Spleen (tissue), 11 donors: ENCODE measurements around the gene CWC15. TPM values are rescaled to one million over a fixed set of nuclear protein-coding genes. Genes with fewer than 3 reads are reported as not detected.

ENCODE experiments used
- DNase-seq: peaks from one replicate; pipeline ENCODE4 v3.0.0-alpha.2; 2020
- H3K27ac ChIP-seq, 8 donors: fragments of 200-600 bp; sonication (generic) in 7 of 8; 1 replicate in 4 of 8; 2 replicates in 4 of 8; pipeline versions ENCODE4 v1.5.0 to v1.8.0; 2016 to 2021; ENCODE audit warnings: inconsistent platforms in 4 of 8, mild to moderate bottlenecking in 4 of 8, moderate library complexity in 1 of 8
- H3K27me3 ChIP-seq, 7 donors: fragments of 200-600 bp; sonication (generic) in 6 of 7; replicated peaks in 1 of 7; 1 replicate in 4 of 7; 2 replicates in 3 of 7; pipeline versions ENCODE4 v1.5.0 to v1.8.0; 2016 to 2021; ENCODE audit warnings: inconsistent platforms in 3 of 7, mild to moderate bottlenecking in 1 of 7
- H3K36me3 ChIP-seq, 6 donors: fragments of 200-600 bp; sonication (generic) in 5 of 6; 1 replicate in 4 of 6; 2 replicates in 2 of 6; pipeline versions ENCODE4 v1.5.0 to v1.8.0; 2016 to 2021; ENCODE audit warnings: inconsistent platforms in 2 of 6
- H3K4me1 ChIP-seq, 6 donors: fragments of 200-600 bp; sonication (generic) in 5 of 6; 1 replicate in 3 of 6; 2 replicates in 3 of 6; pipeline versions ENCODE4 v1.5.0 to v1.8.0; 2016 to 2021; ENCODE audit warnings: inconsistent platforms in 3 of 6
- H3K4me3 ChIP-seq, 8 donors: fragments of 200-600 bp; sonication (generic) in 7 of 8; 1 replicate in 4 of 8; 2 replicates in 4 of 8; pipeline versions ENCODE4 v1.5.0 to v1.8.0; 2016 to 2021; ENCODE audit warnings: inconsistent platforms in 4 of 8, mild to moderate bottlenecking in 4 of 8, moderate library complexity in 2 of 8
- H3K9me3 ChIP-seq, 8 donors: fragments of 200-600 bp; sonication (generic) in 7 of 8; 1 replicate in 4 of 8; 2 replicates in 4 of 8; pipeline versions ENCODE4 v1.5.0 to v1.8.0; 2016 to 2021; ENCODE audit warnings: inconsistent platforms in 4 of 8
- CTCF ChIP-seq, 11 experiments: fragments of 200-600 bp in 7 of 11; fragments of 450-650 bp in 4 of 11; sonication (generic) in 4 of 11; IDR thresholded peaks in 8 of 11; conservative IDR thresholded peaks in 3 of 11; 1 replicate in 7 of 11; 2 replicates in 4 of 11; pipeline versions ENCODE4 v1.4.0 to v1.8.0; 2016 to 2021; ENCODE audit warnings: antibody characterized with exemption in 11 of 11, inconsistent platforms in 4 of 11, mild to moderate bottlenecking in 1 of 11
- POLR2A ChIP-seq, 3 donors: fragments of 450-650 bp; IDR thresholded peaks; one replicate each; pipeline ENCODE4 v1.5.1; 2017; ENCODE audit warnings: antibody characterized with exemption in 3 of 3, mild to moderate bottlenecking in 1 of 3
- POLR2AphosphoS5 ChIP-seq, 3 donors: sonication (generic); formaldehyde crosslinking; IDR thresholded peaks; one replicate each; pipeline ENCODE4 v1.5.1; 2017; ENCODE audit warnings: antibody characterized with exemption in 3 of 3
- WGBS, 5 donors: extraction: QIAGEN DNeasy Blood & Tissue Kit in 3 of 5; methylation state at CpG; one replicate each; pipeline versions ENCODE4 v1.1.5 to v1.1.7; 2013 to 2018; 5-methylcytosine and 5-hydroxymethylcytosine counted together
- intact Hi-C: fragments of 100-400 bp; cut with DNase I; formaldehyde crosslinking; loops from one replicate; pipeline ENCODE4 v1.15.0; 2023; ENCODE audit warnings: low total_unique reads
- polyA plus RNA-seq, 3 donors: library from polyadenylated mRNA; stranded (reverse); fragments of 200-250 nt; gene quantifications; one replicate each; pipeline ENCODE4 v1.2.1, GENCODE V29; 2013
- total RNA-seq, 7 donors: library from RNA; depleted of rRNA in 3 of 7; stranded (reverse); fragments of >200 nt in 3 of 7; fragmentation: NEBNext Ultra II Directional in 4 of 7; extraction: Animal tissue kit (Norgen Biotek cat#: 25700) in 4 of 7; gene quantifications; one replicate each; pipeline versions ENCODE4 v1.1.0 to v1.2.1, GENCODE V29; 2016 to 2021
- donor health status: healthy with polysubstance abuse.
- donor health status: DM: no; HTN: no; CAD: no; lungs with moderate emphysema.
- donor health status: DM: no; HTN: no; CAD: no.
- donor health status: Bipolar disorder and iron deficiency.
- donor health status: healthy.
- donor health status: DM: no; HTN: no; CAD: no.
- donor health status: DM: yes; HTN: yes; CAD: no.

Gene CWC15
- total and polyA plus RNA-seq, 10 donors: 40.6 to 95.0 (median 59.3) TPM

GRCh38 chr11:94928117-94928990 is 45.0 kb downstream of the CWC15 start:
- DNase-seq: no peak
- Histone ChIP-seq H3K27ac (peak overlapping the region in 6 of 8 donors; percentile 4 to 81 (median 70)), H3K27me3 (no peaks in the 10 kb centered on the region), H3K36me3 (no peaks in the 10 kb centered on the region), H3K9me3 (no peaks in the 10 kb centered on the region), H3K4me1 (peaks cover 16 to 51% (median 34%) of the 10 kb centered on the region in 6 donors), H3K4me3 (no peak overlapping the region)
- TF ChIP-seq POLR2A (IDR thresholded peaks at IDR 0.05) (no peak), CTCF (IDR thresholded peaks at IDR 0.05 in 8 of 11, conservative IDR thresholded peaks at IDR 0.05 in 3 of 11) (no peak), POLR2AphosphoS5 (IDR thresholded peaks at IDR 0.05) (no peak)
- WGBS, 5 donors: 56 to 88% (median 74%) methylated on average over 1 of the region's 1 CpG
- intact Hi-C loops: no loop called here

- WGBS, 5 donors: 16 to 32% (median 23%) methylated on average over 6 of the region's 6 CpGs
- no peaks in the 10 kb centered on the region for H3K36me3 ChIP-seq
- H3K27ac ChIP-seq: peak overlapping the region; percentile 31 to 81 (median 68)
- H3K9me3 ChIP-seq: no peaks in the 10 kb centered on the region
- intact Hi-C loops: no loop called here
- no peaks in the 10 kb centered on the region for H3K27me3 ChIP-seq
- no peak for DNase-seq
- TF ChIP-seq POLR2AphosphoS5 (IDR thresholded peaks at IDR 0.05) (peak in 2 of 3 donors; percentile 69 to 82), CTCF (IDR thresholded peaks at IDR 0.05 in 8 of 11, conservative IDR thresholded peaks at IDR 0.05 in 3 of 11) (no peak), POLR2A (IDR thresholded peaks at IDR 0.05) (no peak)
- peaks cover 16 to 59% (median 40%) of the 10 kb centered on the region in 6 donors for H3K4me1 ChIP-seq
- H3K4me3 ChIP-seq: no peak overlapping the region
These were observed 46.6 kb downstream of the CWC15 start for GRCh38 chr11:94926698-94927237.

GRCh38 chr11:94926271-94926625 is 47.1 kb downstream of the CWC15 start:
- Histone ChIP-seq H3K4me3 (no peak overlapping the region), H3K27me3 (no peaks in the 10 kb centered on the region), H3K4me1 (peaks cover 16 to 59% (median 40%) of the 10 kb centered on the region in 6 donors), H3K36me3 (no peaks in the 10 kb centered on the region), H3K9me3 (no peaks in the 10 kb centered on the region), H3K27ac (peak overlapping the region; percentile 31 to 81 (median 68))
- TF ChIP-seq POLR2A (IDR thresholded peaks at IDR 0.05): no peak
- TF ChIP-seq POLR2AphosphoS5 (IDR thresholded peaks at IDR 0.05): no peak
- TF ChIP-seq CTCF (IDR thresholded peaks at IDR 0.05 in 8 of 11, conservative IDR thresholded peaks at IDR 0.05 in 3 of 11): no peak
- intact Hi-C loops: no loop called here
- no peak for DNase-seq
